GM23338 (cell line): Measurements from ENCODE around the gene AKAP13. TPM values are rescaled to one million over a fixed set of nuclear protein-coding genes. Genes with fewer than 3 reads are reported as not detected.

Experiments used
- ATAC-seq: fragments of 200-7000 bp; cut with Tn5 transposase; 3 replicates; pipeline ENCODE4 v1.9.1; 2020
- DNase-seq: peaks from one replicate; pipeline ENCODE4 v3.0.0-alpha.2; 2015; ENCODE audit warnings: low spot score
- H2AFZ ChIP-seq: fragments of 200-600 bp; sonication (generic); 2 replicates; pipeline ENCODE4 v1.8.0; 2016; ENCODE audit warnings: antibody characterized with exemption, mild to moderate bottlenecking, moderate library complexity
- H3F3A ChIP-seq: fragments of 200-600 bp; sonication (generic); replicated peaks from 2 replicates; pipeline ENCODE4 v1.8.0; 2017; ENCODE audit warnings: antibody characterized with exemption, mixed run types, low read depth
- H3K27ac ChIP-seq: fragments of 200-600 bp; sonication (generic); 2 replicates; pipeline ENCODE4 v1.6.1; 2016; ENCODE audit warnings: low read depth
- H3K27me3 ChIP-seq: fragments of 200-600 bp; sonication (generic); 2 replicates; pipeline ENCODE4 v1.8.0; 2016; ENCODE audit warnings: mild to moderate bottlenecking, mixed run types, moderate library complexity; ENCODE audit not compliant: insufficient read depth
- H3K36me3 ChIP-seq: fragments of 200-600 bp; sonication (generic); 2 replicates; pipeline ENCODE4 v1.8.0; 2016; ENCODE audit warnings: mild to moderate bottlenecking; ENCODE audit not compliant: insufficient read depth
- H3K4me1 ChIP-seq: fragments of 200-600 bp; sonication (generic); 2 replicates; pipeline ENCODE4 v1.8.0; 2016; ENCODE audit warnings: mild to moderate bottlenecking, moderate library complexity; ENCODE audit not compliant: insufficient read depth
- H3K4me2 ChIP-seq: fragments of 200-600 bp; sonication (generic); 2 replicates; pipeline ENCODE4 v1.7.1; 2017; ENCODE audit warnings: mixed run types
- H3K4me3 ChIP-seq: fragments of 200-600 bp; sonication (generic); 2 replicates; pipeline ENCODE4 v1.6.1; 2016; ENCODE audit warnings: mixed run types
- H3K79me2 ChIP-seq: fragments of 200-600 bp; sonication (generic); replicated peaks from 2 replicates; pipeline ENCODE4 v1.8.0; 2017; ENCODE audit warnings: mild to moderate bottlenecking; ENCODE audit not compliant: insufficient read depth
- H3K9me2 ChIP-seq: fragments of 200-600 bp; sonication (generic); 2 replicates; pipeline ENCODE4 v1.8.0; 2017; ENCODE audit not compliant: insufficient read depth
- H4K20me1 ChIP-seq: fragments of 200-600 bp; sonication (generic); replicated peaks from 2 replicates; pipeline ENCODE4 v1.8.0; 2017; ENCODE audit warnings: mild to moderate bottlenecking; ENCODE audit not compliant: insufficient read depth
- H3K27ac Mint-ChIP-seq: 2 replicates; pipeline ENCODE4 v1.8.0; 2020; ENCODE audit warnings: inconsistent platforms, mild to moderate bottlenecking, moderate library complexity, mixed read lengths
- H3K27me3 Mint-ChIP-seq: 3 replicates; pipeline ENCODE4 v1.8.0; 2022; ENCODE audit warnings: low read depth, mild to moderate bottlenecking, moderate library complexity, mixed read lengths, inconsistent platforms; ENCODE audit not compliant: insufficient read depth, poor library complexity
- H3K36me3 Mint-ChIP-seq: 3 replicates; pipeline ENCODE4 v1.8.0; 2021; ENCODE audit warnings: low read depth, mild to moderate bottlenecking, inconsistent platforms, moderate library complexity, mixed read lengths
- H3K4me1 Mint-ChIP-seq: 3 replicates; pipeline ENCODE4 v1.8.0; 2020; ENCODE audit warnings: mild to moderate bottlenecking, inconsistent platforms, mixed read lengths
- H3K4me3 Mint-ChIP-seq: 3 replicates; pipeline ENCODE4 v1.8.0; 2021; ENCODE audit warnings: moderate library complexity, mild to moderate bottlenecking, inconsistent platforms, mixed read lengths
- H3K9me3 Mint-ChIP-seq: 3 replicates; pipeline ENCODE4 v1.8.0; 2020; ENCODE audit warnings: moderate library complexity, mild to moderate bottlenecking, inconsistent platforms, mixed read lengths
- CREB1 ChIP-seq: fragments of 250-450 bp; sonication (Bioruptor Pico); IDR thresholded peaks from 2 replicates; pipeline ENCODE4 v1.5.0; 2020; ENCODE audit warnings: low read depth, mild to moderate bottlenecking, moderate library complexity
- EZH2 ChIP-seq: fragments of 200-600 bp; sonication (generic); IDR thresholded peaks from one replicate; pipeline ENCODE4 v1.8.0; 2017; ENCODE audit warnings: antibody characterized with exemption, mild to moderate bottlenecking, low read depth; ENCODE audit not compliant: unreplicated experiment
- EZH2phosphoT487 ChIP-seq: fragments of 200-600 bp; sonication (generic); IDR thresholded peaks from one replicate; pipeline ENCODE4 v1.8.1; 2018; ENCODE audit warnings: antibody characterized with exemption; ENCODE audit not compliant: unreplicated experiment
- NANOG ChIP-seq: IDR thresholded peaks from 2 replicates; pipeline ENCODE4 v1.6.1; 2016; ENCODE audit warnings: antibody characterized with exemption, borderline replicate concordance
- POLR2AphosphoS5 ChIP-seq: IDR thresholded peaks from 2 replicates; pipeline ENCODE4 v1.6.1; 2016; ENCODE audit warnings: antibody characterized with exemption, low read depth
- REST ChIP-seq: IDR thresholded peaks from one replicate; pipeline ENCODE4 v1.6.1; 2018; ENCODE audit warnings: antibody characterized with exemption; ENCODE audit not compliant: unreplicated experiment
- ZNF114 ChIP-seq: fragments of 250-450 bp; sonication (Bioruptor Pico); IDR thresholded peaks from 2 replicates; pipeline ENCODE4 v1.5.0; 2020; ENCODE audit warnings: mild to moderate bottlenecking, moderate library complexity
- ZNF331 ChIP-seq: fragments of 250-450 bp; sonication (Bioruptor Pico); IDR thresholded peaks from 2 replicates; pipeline ENCODE4 v1.5.0; 2020; ENCODE audit warnings: low read depth, mild to moderate bottlenecking, moderate library complexity
- polyA plus RNA-seq: library from polyadenylated mRNA; unstranded; fragments of >200 nt; fragmentation: Nextera tagmentation; extraction: Ambion mirVana; gene quantifications from 2 replicates; pipeline ENCODE4 v1.2.1, GENCODE V29; 2016
- total RNA-seq: library from RNA; depleted of rRNA; stranded (reverse); fragments of >200 nt; shearing (Covaris generic); gene quantifications from 2 replicates; pipeline ENCODE4 v1.2.3, GENCODE V29; 2014
- TF ChIP-seq, protein P1 (sequence below), 2 experiments: fragments of 200-600 bp in 1 of 2; sonication (generic) in 1 of 2; conservative IDR thresholded peaks; 2 replicates each; pipeline versions ENCODE4 v1.5.1 to v1.6.1; 2016 to 2017; ENCODE audit warnings: antibody characterized with exemption in 2 of 2, low read depth in 2 of 2, mild to moderate bottlenecking in 2 of 2, moderate library complexity in 1 of 2
- TF ChIP-seq, protein P2 (sequence below): fragments of 250-450 bp; sonication (Bioruptor Pico); IDR thresholded peaks from 2 replicates; pipeline ENCODE4 v1.5.0; 2020; ENCODE audit warnings: mild to moderate bottlenecking, moderate library complexity
- TF ChIP-seq, protein P3 (sequence below): IDR thresholded peaks from 2 replicates; pipeline ENCODE4 v1.6.1; 2016; ENCODE audit warnings: antibody characterized with exemption

AKAP13 gene
- total and polyA plus RNA-seq, 2 experiments from 2014 or later: 46.2 to 60.7 TPM

DNA sequence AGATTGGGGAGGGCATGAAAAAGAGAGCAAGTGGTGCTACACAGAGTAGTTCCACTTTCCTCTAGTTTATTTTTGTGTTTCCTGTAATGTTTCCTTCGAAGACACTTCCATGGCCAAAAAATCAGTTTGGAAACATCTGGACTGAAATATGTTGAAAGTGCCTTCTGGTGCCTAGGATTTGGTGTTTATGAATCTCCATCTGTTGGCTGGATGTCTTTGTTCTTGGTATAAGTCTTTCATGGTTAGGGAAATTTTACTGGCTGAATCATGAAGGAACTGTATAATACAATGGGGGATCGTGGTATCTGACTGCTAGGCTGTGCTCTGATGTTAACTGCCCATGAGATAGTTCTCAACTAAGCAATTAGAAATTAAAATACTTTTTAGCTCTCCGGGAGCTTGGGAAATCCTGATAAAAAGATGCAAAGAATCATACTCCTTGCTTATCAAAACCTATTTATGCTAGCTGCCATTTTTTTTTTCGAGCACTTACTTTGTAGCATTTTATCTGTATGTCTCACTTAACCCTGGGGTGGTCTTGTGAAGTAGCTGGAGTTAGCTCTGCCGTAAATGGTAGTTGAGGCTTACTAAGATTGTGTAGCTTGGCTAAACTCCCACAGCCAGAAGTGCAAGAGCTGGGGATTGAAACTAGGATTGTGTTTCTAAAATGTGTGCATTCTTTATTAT is 21.9 kb downstream of the AKAP13 start (continued):
- TF ChIP-seq REST (no peak), EZH2 (no peak), ZNF331 (CRISPR knock-in tag) (no peak), NANOG (no peak), EZH2phosphoT487 (no peak), ZNF114 (CRISPR knock-in tag) (no peak)
- TF ChIP-seq, protein P1, sequence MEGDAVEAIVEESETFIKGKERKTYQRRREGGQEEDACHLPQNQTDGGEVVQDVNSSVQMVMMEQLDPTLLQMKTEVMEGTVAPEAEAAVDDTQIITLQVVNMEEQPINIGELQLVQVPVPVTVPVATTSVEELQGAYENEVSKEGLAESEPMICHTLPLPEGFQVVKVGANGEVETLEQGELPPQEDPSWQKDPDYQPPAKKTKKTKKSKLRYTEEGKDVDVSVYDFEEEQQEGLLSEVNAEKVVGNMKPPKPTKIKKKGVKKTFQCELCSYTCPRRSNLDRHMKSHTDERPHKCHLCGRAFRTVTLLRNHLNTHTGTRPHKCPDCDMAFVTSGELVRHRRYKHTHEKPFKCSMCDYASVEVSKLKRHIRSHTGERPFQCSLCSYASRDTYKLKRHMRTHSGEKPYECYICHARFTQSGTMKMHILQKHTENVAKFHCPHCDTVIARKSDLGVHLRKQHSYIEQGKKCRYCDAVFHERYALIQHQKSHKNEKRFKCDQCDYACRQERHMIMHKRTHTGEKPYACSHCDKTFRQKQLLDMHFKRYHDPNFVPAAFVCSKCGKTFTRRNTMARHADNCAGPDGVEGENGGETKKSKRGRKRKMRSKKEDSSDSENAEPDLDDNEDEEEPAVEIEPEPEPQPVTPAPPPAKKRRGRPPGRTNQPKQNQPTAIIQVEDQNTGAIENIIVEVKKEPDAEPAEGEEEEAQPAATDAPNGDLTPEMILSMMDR (conservative IDR thresholded peaks at IDR 0.05; ENCODE audit: low read depth in 2 of 2): no peak

DNA sequence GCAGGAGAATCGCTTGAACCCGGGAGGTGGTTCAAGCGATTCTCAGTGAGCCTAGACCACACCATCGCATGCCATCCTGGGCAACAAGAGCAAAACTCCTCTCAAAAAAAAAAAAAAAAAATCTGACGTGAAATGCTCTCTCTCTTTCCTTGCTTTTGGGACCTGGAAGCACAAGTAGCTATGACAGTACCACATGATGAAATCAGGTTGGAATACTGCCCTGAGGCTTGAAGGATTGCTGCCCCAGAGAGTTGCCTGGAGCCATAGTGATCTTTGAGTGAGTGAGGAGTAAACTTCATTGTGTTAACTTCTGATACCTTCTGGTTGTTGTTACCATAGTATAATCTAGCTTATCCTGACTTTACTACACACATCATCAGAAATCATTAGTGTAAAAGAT is 23.3 kb downstream of the AKAP13 start:
- peak; percentile 30 for DNase-seq
- Mint-ChIP-seq H3K4me1 (peaks cover 44% of the 10 kb centered on the region), H3K4me3 (no peak overlapping the region), H3K27me3 (no peaks in the 10 kb centered on the region), H3K27ac (peak overlapping the region; percentile 18; the same call in 1 of the 2 replicates), H3K36me3 (no peaks in the 10 kb centered on the region), H3K9me3 (no peaks in the 10 kb centered on the region)
- H3K27ac ChIP-seq: no peak overlapping the region
- H3K9me2 ChIP-seq: no peaks in the 10 kb centered on the region
- peaks cover 30% of the 10 kb centered on the region; the same call in 1 of the 2 replicates for H4K20me1 ChIP-seq
- no peaks in the 10 kb centered on the region for H3K36me3 ChIP-seq
- peaks cover 98% of the 10 kb centered on the region for H3K79me2 ChIP-seq
- H3K4me2 ChIP-seq: no peak overlapping the region
- H3K4me3 ChIP-seq: no peak overlapping the region
- peaks cover 27% of the 10 kb centered on the region for H3K4me1 ChIP-seq
- no peaks in the 10 kb centered on the region for H3F3A ChIP-seq
- ATAC-seq: no peak
- H3K27me3 ChIP-seq: no peaks in the 10 kb centered on the region
- H2AFZ ChIP-seq: no peak overlapping the region
- TF ChIP-seq, protein P2, sequence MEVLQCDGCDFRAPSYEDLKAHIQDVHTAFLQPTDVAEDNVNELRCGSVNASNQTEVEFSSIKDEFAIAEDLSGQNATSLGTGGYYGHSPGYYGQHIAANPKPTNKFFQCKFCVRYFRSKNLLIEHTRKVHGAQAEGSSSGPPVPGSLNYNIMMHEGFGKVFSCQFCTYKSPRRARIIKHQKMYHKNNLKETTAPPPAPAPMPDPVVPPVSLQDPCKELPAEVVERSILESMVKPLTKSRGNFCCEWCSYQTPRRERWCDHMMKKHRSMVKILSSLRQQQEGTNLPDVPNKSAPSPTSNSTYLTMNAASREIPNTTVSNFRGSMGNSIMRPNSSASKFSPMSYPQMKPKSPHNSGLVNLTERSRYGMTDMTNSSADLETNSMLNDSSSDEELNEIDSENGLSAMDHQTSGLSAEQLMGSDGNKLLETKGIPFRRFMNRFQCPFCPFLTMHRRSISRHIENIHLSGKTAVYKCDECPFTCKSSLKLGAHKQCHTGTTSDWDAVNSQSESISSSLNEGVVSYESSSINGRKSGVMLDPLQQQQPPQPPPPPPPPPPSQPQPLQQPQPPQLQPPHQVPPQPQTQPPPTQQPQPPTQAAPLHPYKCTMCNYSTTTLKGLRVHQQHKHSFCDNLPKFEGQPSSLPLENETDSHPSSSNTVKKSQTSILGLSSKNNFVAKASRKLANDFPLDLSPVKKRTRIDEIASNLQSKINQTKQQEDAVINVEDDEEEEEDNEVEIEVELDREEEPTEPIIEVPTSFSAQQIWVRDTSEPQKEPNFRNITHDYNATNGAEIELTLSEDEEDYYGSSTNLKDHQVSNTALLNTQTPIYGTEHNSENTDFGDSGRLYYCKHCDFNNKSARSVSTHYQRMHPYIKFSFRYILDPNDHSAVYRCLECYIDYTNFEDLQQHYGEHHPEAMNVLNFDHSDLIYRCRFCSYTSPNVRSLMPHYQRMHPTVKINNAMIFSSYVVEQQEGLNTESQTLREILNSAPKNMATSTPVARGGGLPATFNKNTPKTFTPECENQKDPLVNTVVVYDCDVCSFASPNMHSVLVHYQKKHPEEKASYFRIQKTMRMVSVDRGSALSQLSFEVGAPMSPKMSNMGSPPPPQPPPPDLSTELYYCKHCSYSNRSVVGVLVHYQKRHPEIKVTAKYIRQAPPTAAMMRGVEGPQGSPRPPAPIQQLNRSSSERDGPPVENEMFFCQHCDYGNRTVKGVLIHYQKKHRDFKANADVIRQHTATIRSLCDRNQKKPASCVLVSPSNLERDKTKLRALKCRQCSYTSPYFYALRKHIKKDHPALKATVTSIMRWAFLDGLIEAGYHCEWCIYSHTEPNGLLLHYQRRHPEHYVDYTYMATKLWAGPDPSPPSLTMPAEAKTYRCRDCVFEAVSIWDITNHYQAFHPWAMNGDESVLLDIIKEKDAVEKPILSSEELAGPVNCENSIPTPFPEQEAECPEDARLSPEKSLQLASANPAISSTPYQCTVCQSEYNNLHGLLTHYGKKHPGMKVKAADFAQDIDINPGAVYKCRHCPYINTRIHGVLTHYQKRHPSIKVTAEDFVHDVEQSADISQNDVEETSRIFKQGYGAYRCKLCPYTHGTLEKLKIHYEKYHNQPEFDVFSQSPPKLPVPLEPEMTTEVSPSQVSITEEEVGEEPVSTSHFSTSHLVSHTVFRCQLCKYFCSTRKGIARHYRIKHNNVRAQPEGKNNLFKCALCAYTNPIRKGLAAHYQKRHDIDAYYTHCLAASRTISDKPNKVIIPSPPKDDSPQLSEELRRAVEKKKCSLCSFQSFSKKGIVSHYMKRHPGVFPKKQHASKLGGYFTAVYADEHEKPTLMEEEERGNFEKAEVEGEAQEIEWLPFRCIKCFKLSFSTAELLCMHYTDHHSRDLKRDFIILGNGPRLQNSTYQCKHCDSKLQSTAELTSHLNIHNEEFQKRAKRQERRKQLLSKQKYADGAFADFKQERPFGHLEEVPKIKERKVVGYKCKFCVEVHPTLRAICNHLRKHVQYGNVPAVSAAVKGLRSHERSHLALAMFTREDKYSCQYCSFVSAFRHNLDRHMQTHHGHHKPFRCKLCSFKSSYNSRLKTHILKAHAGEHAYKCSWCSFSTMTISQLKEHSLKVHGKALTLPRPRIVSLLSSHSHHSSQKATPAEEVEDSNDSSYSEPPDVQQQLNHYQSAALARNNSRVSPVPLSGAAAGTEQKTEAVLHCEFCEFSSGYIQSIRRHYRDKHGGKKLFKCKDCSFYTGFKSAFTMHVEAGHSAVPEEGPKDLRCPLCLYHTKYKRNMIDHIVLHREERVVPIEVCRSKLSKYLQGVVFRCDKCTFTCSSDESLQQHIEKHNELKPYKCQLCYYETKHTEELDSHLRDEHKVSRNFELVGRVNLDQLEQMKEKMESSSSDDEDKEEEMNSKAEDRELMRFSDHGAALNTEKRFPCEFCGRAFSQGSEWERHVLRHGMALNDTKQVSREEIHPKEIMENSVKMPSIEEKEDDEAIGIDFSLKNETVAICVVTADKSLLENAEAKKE (CRISPR knock-in tag): no peak
- TF ChIP-seq, protein P3, sequence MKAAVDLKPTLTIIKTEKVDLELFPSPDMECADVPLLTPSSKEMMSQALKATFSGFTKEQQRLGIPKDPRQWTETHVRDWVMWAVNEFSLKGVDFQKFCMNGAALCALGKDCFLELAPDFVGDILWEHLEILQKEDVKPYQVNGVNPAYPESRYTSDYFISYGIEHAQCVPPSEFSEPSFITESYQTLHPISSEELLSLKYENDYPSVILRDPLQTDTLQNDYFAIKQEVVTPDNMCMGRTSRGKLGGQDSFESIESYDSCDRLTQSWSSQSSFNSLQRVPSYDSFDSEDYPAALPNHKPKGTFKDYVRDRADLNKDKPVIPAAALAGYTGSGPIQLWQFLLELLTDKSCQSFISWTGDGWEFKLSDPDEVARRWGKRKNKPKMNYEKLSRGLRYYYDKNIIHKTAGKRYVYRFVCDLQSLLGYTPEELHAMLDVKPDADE: no peak
- TF ChIP-seq ZNF331 (CRISPR knock-in tag) (no peak), CREB1 (no peak), POLR2AphosphoS5 (no peak), EZH2phosphoT487 (no peak)
